HepG2 (cell line): ENCODE measurements around the gene ARPC3. TPM values are rescaled to one million over a fixed set of nuclear protein-coding genes. Genes with fewer than 3 reads are reported as not detected.

Source experiments
- CREB3 ChIP-seq: sonication (generic); formaldehyde crosslinking; IDR thresholded peaks from 2 replicates; pipeline ENCODE4 v1.5.0; 2020; ENCODE audit warnings: missing genetic modification reagents
- FUBP1 ChIP-seq: sonication (generic); formaldehyde crosslinking; IDR thresholded peaks from 2 replicates; pipeline ENCODE4 v1.5.1; 2020; ENCODE audit warnings: missing genetic modification reagents, mild to moderate bottlenecking, borderline replicate concordance
- GLMP ChIP-seq: sonication (generic); formaldehyde crosslinking; IDR thresholded peaks from 2 replicates; pipeline ENCODE4 v1.9.0; 2021; ENCODE audit warnings: missing genetic modification reagents, mild to moderate bottlenecking, borderline replicate concordance
- HCFC1 ChIP-seq: fragments of 150-350 bp; IDR thresholded peaks from 2 replicates; pipeline ENCODE4 v1.6.1; 2014; ENCODE audit warnings: low read depth, low read length
- HIVEP1 ChIP-seq: sonication (generic); formaldehyde crosslinking; IDR thresholded peaks from 2 replicates; pipeline ENCODE4 v1.4.0; 2020; ENCODE audit warnings: mild to moderate bottlenecking, missing genetic modification reagents
- NFE2L2 ChIP-seq: fragments of 150-350 bp; IDR thresholded peaks from 2 replicates; pipeline ENCODE4 v1.6.1; 2014; ENCODE audit warnings: low read length
- PHF8 ChIP-seq: sonication (generic); formaldehyde crosslinking; IDR thresholded peaks from 2 replicates; pipeline ENCODE4 v1.5.0; 2020; ENCODE audit warnings: missing genetic modification reagents
- SAFB2 ChIP-seq: sonication (generic); formaldehyde crosslinking; IDR thresholded peaks from 2 replicates; pipeline ENCODE4 v1.5.1; 2020; ENCODE audit warnings: missing genetic modification reagents, low read depth, mild to moderate bottlenecking, borderline replicate concordance
- TRIM22 ChIP-seq: fragments of 450-650 bp; IDR thresholded peaks from 2 replicates; pipeline ENCODE4 v1.6.1; 2017
- ZKSCAN8 ChIP-seq: IDR thresholded peaks from 2 replicates; pipeline ENCODE4 v1.6.1; 2016; ENCODE audit warnings: borderline replicate concordance, missing genetic modification reagents, missing compliant biosample characterization
- ZNF230 ChIP-seq: sonication (generic); formaldehyde crosslinking; IDR thresholded peaks from 2 replicates; pipeline ENCODE4 v1.4.0; 2020; ENCODE audit warnings: mild to moderate bottlenecking, missing genetic modification reagents
- ZNF576 ChIP-seq: sonication (generic); formaldehyde crosslinking; IDR thresholded peaks from 2 replicates; pipeline ENCODE4 v1.4.0; 2020; ENCODE audit warnings: mild to moderate bottlenecking, missing genetic modification reagents
- ZNF646 ChIP-seq: sonication (generic); formaldehyde crosslinking; IDR thresholded peaks from 2 replicates; pipeline ENCODE4 v1.9.0; 2021; ENCODE audit warnings: mild to moderate bottlenecking, missing genetic modification reagents
- ZNF710 ChIP-seq: sonication (generic); formaldehyde crosslinking; IDR thresholded peaks from 2 replicates; pipeline ENCODE4 v1.5.0; 2020; ENCODE audit warnings: mild to moderate bottlenecking, missing genetic modification reagents, borderline replicate concordance
- polyA plus RNA-seq, 8 experiments: library from polyadenylated mRNA; depleted of rRNA in 3 of 8; stranded (reverse) in 7 of 8; unstranded in 1 of 8; fragments of >200 nt; fragmentation: Illumina TruSeq in 4 of 8; extraction: Trizol in 4 of 8; gene quantifications; 2 replicates each; pipeline versions ENCODE4 v1.2.1 to v1.2.3, GENCODE V29; 2011 to 2016; ENCODE audit warnings: low read depth in 4 of 8, missing spikeins in 1 of 8, mixed read lengths in 1 of 8; ENCODE audit not compliant: insufficient read depth in 1 of 8
- total RNA-seq, 5 experiments: library from RNA; depleted of rRNA; stranded (reverse); fragments of >200 nt; fragmentation: Illumina TruSeq; extraction: Trizol; gene quantifications; 2 replicates each; pipeline ENCODE4 v1.2.3, GENCODE V29; 2016; ENCODE audit warnings: low read depth in 1 of 5

Gene ARPC3
- total and polyA plus RNA-seq, 2 of the 13 experiments (the other 11 are each of a cell fraction or from before 2014, with no cell fraction given): 32.7 to 234 TPM

- TF ChIP-seq TRIM22 (no peak), PHF8 (CRISPR knock-in tag) (peak; percentile 95), HCFC1 (no peak), ZKSCAN8 (CRISPR knock-in tag) (no peak), ZNF576 (no peak), ZNF230 (CRISPR knock-in tag) (no peak), HIVEP1 (CRISPR knock-in tag) (peak; percentile 73), SAFB2 (no peak), NFE2L2 (no peak), GLMP (no peak), CREB3 (CRISPR knock-in tag) (no peak), ZNF710 (CRISPR knock-in tag) (0 out of 2 replicates have a peak, but pooled peaks have one; percentile 43), ZNF646 (CRISPR knock-in tag) (no peak), FUBP1 (CRISPR knock-in tag) (no peak)
These were observed at the start of gene ARPC3 (continued) for GRCh38 chr12:110449799-110450497.
